ENCODE results near the gene ADTRP.
"Not testable (repeated sequence)": the region's sequence is repeated elsewhere in the genome, so short reads cannot be mapped to it uniquely, and the experiment has no call there.

Gene ADTRP

GRCh38 chr6:11689400-11689799, 89.2 kb downstream of the ADTRP start:
- not testable (repeated sequence) for H3K9me3 ChIP-seq (ENCODE audit: control insufficient read depth in 2 of 2, low read length in 2 of 2); H3K9ac ChIP-seq (ENCODE audit: low read depth in 1 of 2, low read length in 2 of 2); H3K36me3 ChIP-seq (ENCODE audit: control insufficient read depth in 2 of 2, insufficient read depth in 2 of 2, low read length in 2 of 2); H3K27ac ChIP-seq (ENCODE audit: low read depth in 2 of 2, low read length in 2 of 2); H3K4me1 ChIP-seq (ENCODE audit: control insufficient read depth in 2 of 2, insufficient read depth in 2 of 2, low read length in 2 of 2); H3K27me3 ChIP-seq (ENCODE audit: control insufficient read depth in 2 of 2, insufficient read depth in 2 of 2, low read length in 2 of 2); H3K4me3 ChIP-seq (ENCODE audit: low read length in 2 of 2)

GRCh38 chr6:11688425-11688709, 90.2 kb downstream of the ADTRP start:
- no peaks in the 10 kb centered on the region for H3K9me3 ChIP-seq (ENCODE audit: control insufficient read depth in 2 of 2, low read length in 2 of 2)
- no peak overlapping the region for H3K4me3 ChIP-seq (ENCODE audit: low read length in 2 of 2)
- no peaks in the 10 kb centered on the region for H3K27me3 ChIP-seq (ENCODE audit: control insufficient read depth in 2 of 2, insufficient read depth in 2 of 2, low read length in 2 of 2)
- no peak overlapping the region for H3K27ac ChIP-seq (ENCODE audit: low read depth in 2 of 2, low read length in 2 of 2)
- H3K9ac ChIP-seq (ENCODE audit: low read depth in 1 of 2, low read length in 2 of 2): no peak overlapping the region
- H3K4me1 ChIP-seq (ENCODE audit: control insufficient read depth in 2 of 2, insufficient read depth in 2 of 2, low read length in 2 of 2): no peaks in the 10 kb centered on the region
- no peaks in the 10 kb centered on the region for H3K36me3 ChIP-seq (ENCODE audit: control insufficient read depth in 2 of 2, insufficient read depth in 2 of 2, low read length in 2 of 2)

GRCh38 chr6:11685481-11686093, 93.0 kb downstream of the ADTRP start:
- Histone ChIP-seq H3K4me1 (ENCODE audit: control insufficient read depth in 2 of 2, insufficient read depth in 2 of 2, low read length in 2 of 2) (no peaks in the 10 kb centered on the region), H3K27ac (ENCODE audit: low read depth in 2 of 2, low read length in 2 of 2) (no peak overlapping the region), H3K9ac (ENCODE audit: low read depth in 1 of 2, low read length in 2 of 2) (no peak overlapping the region), H3K27me3 (ENCODE audit: control insufficient read depth in 2 of 2, insufficient read depth in 2 of 2, low read length in 2 of 2) (no peaks in the 10 kb centered on the region), H3K9me3 (ENCODE audit: control insufficient read depth in 2 of 2, low read length in 2 of 2) (no peaks in the 10 kb centered on the region), H3K4me3 (ENCODE audit: low read length in 2 of 2) (no peak overlapping the region), H3K36me3 (ENCODE audit: control insufficient read depth in 2 of 2, insufficient read depth in 2 of 2, low read length in 2 of 2) (no peaks in the 10 kb centered on the region)

- Histone ChIP-seq H3K27me3 (ENCODE audit: control insufficient read depth in 2 of 2, insufficient read depth in 2 of 2, low read length in 2 of 2) (no peaks in the 10 kb centered on the region), H3K36me3 (ENCODE audit: control insufficient read depth in 2 of 2, insufficient read depth in 2 of 2, low read length in 2 of 2) (no peaks in the 10 kb centered on the region), H3K9ac (ENCODE audit: low read depth in 1 of 2, low read length in 2 of 2) (no peak overlapping the region), H3K4me3 (ENCODE audit: low read length in 2 of 2) (no peak overlapping the region), H3K9me3 (ENCODE audit: control insufficient read depth in 2 of 2, low read length in 2 of 2) (peaks cover 0 to 2% of the 10 kb centered on the region in 2 donors), H3K27ac (ENCODE audit: low read depth in 2 of 2, low read length in 2 of 2) (no peak overlapping the region), H3K4me1 (ENCODE audit: control insufficient read depth in 2 of 2, insufficient read depth in 2 of 2, low read length in 2 of 2) (no peaks in the 10 kb centered on the region)
Measured at GRCh38 chr6:11684901-11685480, 93.6 kb downstream of the ADTRP start.

- Histone ChIP-seq H3K9me3 (ENCODE audit: control insufficient read depth in 2 of 2, low read length in 2 of 2) (peaks cover 0 to 5% of the 10 kb centered on the region in 2 donors), H3K4me3 (ENCODE audit: low read length in 2 of 2) (no peak overlapping the region), H3K27me3 (ENCODE audit: control insufficient read depth in 2 of 2, insufficient read depth in 2 of 2, low read length in 2 of 2) (no peaks in the 10 kb centered on the region), H3K36me3 (ENCODE audit: control insufficient read depth in 2 of 2, insufficient read depth in 2 of 2, low read length in 2 of 2) (no peaks in the 10 kb centered on the region), H3K27ac (ENCODE audit: low read depth in 2 of 2, low read length in 2 of 2) (no peak overlapping the region), H3K9ac (ENCODE audit: low read depth in 1 of 2, low read length in 2 of 2) (no peak overlapping the region), H3K4me1 (ENCODE audit: control insufficient read depth in 2 of 2, insufficient read depth in 2 of 2, low read length in 2 of 2) (no peaks in the 10 kb centered on the region)
Measured at GRCh38 chr6:11683871-11684270, 94.7 kb downstream of the ADTRP start.

- no peak overlapping the region for H3K4me3 ChIP-seq (ENCODE audit: low read length in 2 of 2)
- no peaks in the 10 kb centered on the region for H3K36me3 ChIP-seq (ENCODE audit: control insufficient read depth in 2 of 2, insufficient read depth in 2 of 2, low read length in 2 of 2)
- no peak overlapping the region for H3K27ac ChIP-seq (ENCODE audit: low read depth in 2 of 2, low read length in 2 of 2)
- peaks cover 0 to 5% of the 10 kb centered on the region in 2 donors for H3K9me3 ChIP-seq (ENCODE audit: control insufficient read depth in 2 of 2, low read length in 2 of 2)
- H3K27me3 ChIP-seq (ENCODE audit: control insufficient read depth in 2 of 2, insufficient read depth in 2 of 2, low read length in 2 of 2): no peaks in the 10 kb centered on the region
- no peaks in the 10 kb centered on the region for H3K4me1 ChIP-seq (ENCODE audit: control insufficient read depth in 2 of 2, insufficient read depth in 2 of 2, low read length in 2 of 2)
- no peak overlapping the region for H3K9ac ChIP-seq (ENCODE audit: low read depth in 1 of 2, low read length in 2 of 2)
Measured at GRCh38 chr6:11682561-11682975, 96.0 kb downstream of the ADTRP start.

GRCh38 chr6:11681770-11682169, 96.8 kb downstream of the ADTRP start:
- no peaks in the 10 kb centered on the region for H3K36me3 ChIP-seq (ENCODE audit: control insufficient read depth in 2 of 2, insufficient read depth in 2 of 2, low read length in 2 of 2)
- no peak overlapping the region for H3K27ac ChIP-seq (ENCODE audit: low read depth in 2 of 2, low read length in 2 of 2)
- H3K9me3 ChIP-seq (ENCODE audit: control insufficient read depth in 2 of 2, low read length in 2 of 2): peaks cover 0 to 5% of the 10 kb centered on the region in 2 donors
- no peak overlapping the region for H3K9ac ChIP-seq (ENCODE audit: low read depth in 1 of 2, low read length in 2 of 2)
- H3K4me3 ChIP-seq (ENCODE audit: low read length in 2 of 2): no peak overlapping the region
- H3K27me3 ChIP-seq (ENCODE audit: control insufficient read depth in 2 of 2, insufficient read depth in 2 of 2, low read length in 2 of 2): no peaks in the 10 kb centered on the region
- H3K4me1 ChIP-seq (ENCODE audit: control insufficient read depth in 2 of 2, insufficient read depth in 2 of 2, low read length in 2 of 2): no peaks in the 10 kb centered on the region

- Histone ChIP-seq H3K27ac (ENCODE audit: low read depth in 2 of 2, low read length in 2 of 2) (no peak overlapping the region), H3K36me3 (ENCODE audit: control insufficient read depth in 2 of 2, insufficient read depth in 2 of 2, low read length in 2 of 2) (no peaks in the 10 kb centered on the region), H3K4me3 (ENCODE audit: low read length in 2 of 2) (no peak overlapping the region), H3K9me3 (ENCODE audit: control insufficient read depth in 2 of 2, low read length in 2 of 2) (peaks cover 0 to 5% of the 10 kb centered on the region in 2 donors), H3K27me3 (ENCODE audit: control insufficient read depth in 2 of 2, insufficient read depth in 2 of 2, low read length in 2 of 2) (no peaks in the 10 kb centered on the region), H3K9ac (ENCODE audit: low read depth in 1 of 2, low read length in 2 of 2) (no peak overlapping the region), H3K4me1 (ENCODE audit: control insufficient read depth in 2 of 2, insufficient read depth in 2 of 2, low read length in 2 of 2) (no peaks in the 10 kb centered on the region)
Measured at GRCh38 chr6:11681357-11681756, 97.2 kb downstream of the ADTRP start.

GRCh38 chr6:11680479-11680878, 98.1 kb downstream of the ADTRP start:
- not testable (repeated sequence) for H3K27ac ChIP-seq (ENCODE audit: low read depth in 2 of 2, low read length in 2 of 2); H3K4me3 ChIP-seq (ENCODE audit: low read length in 2 of 2); H3K9ac ChIP-seq (ENCODE audit: low read depth in 1 of 2, low read length in 2 of 2); H3K27me3 ChIP-seq (ENCODE audit: control insufficient read depth in 2 of 2, insufficient read depth in 2 of 2, low read length in 2 of 2); H3K36me3 ChIP-seq (ENCODE audit: control insufficient read depth in 2 of 2, insufficient read depth in 2 of 2, low read length in 2 of 2); H3K9me3 ChIP-seq (ENCODE audit: control insufficient read depth in 2 of 2, low read length in 2 of 2); H3K4me1 ChIP-seq (ENCODE audit: control insufficient read depth in 2 of 2, insufficient read depth in 2 of 2, low read length in 2 of 2)

- H3K4me1 ChIP-seq (ENCODE audit: control insufficient read depth in 2 of 2, insufficient read depth in 2 of 2, low read length in 2 of 2): no peaks in the 10 kb centered on the region
- no peaks in the 10 kb centered on the region for H3K27me3 ChIP-seq (ENCODE audit: control insufficient read depth in 2 of 2, insufficient read depth in 2 of 2, low read length in 2 of 2)
- H3K4me3 ChIP-seq (ENCODE audit: low read length in 2 of 2): no peak overlapping the region
- H3K9ac ChIP-seq (ENCODE audit: low read depth in 1 of 2, low read length in 2 of 2): no peak overlapping the region
- H3K36me3 ChIP-seq (ENCODE audit: control insufficient read depth in 2 of 2, insufficient read depth in 2 of 2, low read length in 2 of 2): no peaks in the 10 kb centered on the region
- no peak overlapping the region for H3K27ac ChIP-seq (ENCODE audit: low read depth in 2 of 2, low read length in 2 of 2)
- peaks cover 0 to 5% of the 10 kb centered on the region in 2 donors for H3K9me3 ChIP-seq (ENCODE audit: control insufficient read depth in 2 of 2, low read length in 2 of 2)
Measured at GRCh38 chr6:11679099-11679498, 99.5 kb downstream of the ADTRP start.

- Histone ChIP-seq H3K4me1 (ENCODE audit: control insufficient read depth in 2 of 2, insufficient read depth in 2 of 2, low read length in 2 of 2) (no peaks in the 10 kb centered on the region), H3K36me3 (ENCODE audit: control insufficient read depth in 2 of 2, insufficient read depth in 2 of 2, low read length in 2 of 2) (no peaks in the 10 kb centered on the region), H3K27ac (ENCODE audit: low read depth in 2 of 2, low read length in 2 of 2) (no peak overlapping the region), H3K9me3 (ENCODE audit: control insufficient read depth in 2 of 2, low read length in 2 of 2) (peaks cover 0 to 5% of the 10 kb centered on the region in 2 donors), H3K9ac (ENCODE audit: low read depth in 1 of 2, low read length in 2 of 2) (no peak overlapping the region), H3K27me3 (ENCODE audit: control insufficient read depth in 2 of 2, insufficient read depth in 2 of 2, low read length in 2 of 2) (no peaks in the 10 kb centered on the region), H3K4me3 (ENCODE audit: low read length in 2 of 2) (no peak overlapping the region)
Measured at GRCh38 chr6:11675601-11676000, 103.0 kb downstream of the ADTRP start.

All from mucosa of rectum (tissue), 2 donors.